SK-N-SH (cell line): ENCODE data around the gene SEMA3C. TPM values are rescaled to one million over a fixed set of nuclear protein-coding genes. Genes with fewer than 3 reads are reported as not detected.

Source experiments
- CTCF ChIA-PET: fragments of 300-600, 350-600 bp; formaldehyde crosslinking; extraction: SDS; loops from one replicate; lab custom pipeline; 2021; lab: Yijun Ruan, JAX
- POLR2A ChIA-PET: fragments of 350-600 bp; sonication (Branson Sonifier 250); formaldehyde crosslinking; extraction: SDS; loops from one replicate; lab custom pipeline; 2020; ENCODE audit warnings: antibody characterized with exemption, inconsistent platforms; lab: Yijun Ruan, JAX
- DNase-seq: peaks from one replicate; pipeline ENCODE4 v3.0.0; 2012
- H2AFZ ChIP-seq: fragments of 200-600 bp; sonication (generic); 2 replicates; pipeline ENCODE4 v1.8.1; 2016; ENCODE audit warnings: antibody characterized with exemption, mild to moderate bottlenecking, low read depth
- H3F3A ChIP-seq: fragments of 200-600 bp; sonication (generic); replicated peaks from 2 replicates; pipeline ENCODE3; 2016; ENCODE audit warnings: antibody characterized with exemption, mild to moderate bottlenecking; ENCODE audit not compliant: insufficient read depth
- H3K27ac ChIP-seq, 2 experiments: fragments of 200-500 bp in 1 of 2; fragments of 200-600 bp in 1 of 2; sonication (Bioruptor generic) in 1 of 2; sonication (generic), shearing (Covaris generic) in 1 of 2; 2 replicates each; pipeline versions ENCODE4 v1.5.1 to v1.6.1; 2014 to 2016; ENCODE audit warnings: low read depth in 2 of 2, inconsistent platforms in 1 of 2, low read length in 1 of 2, mild to moderate bottlenecking in 1 of 2, mixed read lengths in 1 of 2
- H3K27me3 ChIP-seq: fragments of 200-600 bp; sonication (generic), shearing (Covaris generic); 2 replicates; pipeline ENCODE4 v1.6.1; 2016; ENCODE audit warnings: mixed run types; ENCODE audit not compliant: insufficient read depth
- H3K36me3 ChIP-seq, 2 experiments: fragments of 200-500 bp in 1 of 2; fragments of 200-600 bp in 1 of 2; sonication (Bioruptor generic) in 1 of 2; sonication (generic) in 1 of 2; replicated peaks in 1 of 2; 2 replicates each; pipeline versions ENCODE3 to v1.5.1; 2014 to 2016; ENCODE audit warnings: low read length in 1 of 2, mild to moderate bottlenecking in 1 of 2; ENCODE audit not compliant: insufficient read depth in 2 of 2, control insufficient read depth in 1 of 2
- H3K4me1 ChIP-seq, 2 experiments: fragments of 200-500 bp in 1 of 2; fragments of 200-600 bp in 1 of 2; sonication (Bioruptor generic) in 1 of 2; sonication (generic), shearing (Covaris generic) in 1 of 2; 2 replicates each; pipeline versions ENCODE4 v1.5.1 to v1.6.1; 2014 to 2016; ENCODE audit warnings: low read depth in 1 of 2, low read length in 1 of 2, mixed run types in 1 of 2; ENCODE audit not compliant: insufficient read depth in 2 of 2, control insufficient read depth in 1 of 2
- H3K4me2 ChIP-seq: fragments of 200-600 bp; sonication (generic), shearing (Covaris generic); 2 replicates; pipeline ENCODE4 v1.6.1; 2017; ENCODE audit warnings: mixed run types
- H3K4me3 ChIP-seq, 2 experiments: fragments of 200-500 bp in 1 of 2; fragments of 200-600 bp in 1 of 2; sonication (Bioruptor generic) in 1 of 2; sonication (generic), shearing (Covaris generic) in 1 of 2; 2 replicates each; pipeline versions ENCODE4 v1.5.1 to v1.8.1; 2014 to 2016; ENCODE audit warnings: low read depth in 2 of 2, inconsistent platforms in 1 of 2, low read length in 1 of 2, mild to moderate bottlenecking in 1 of 2, mixed read lengths in 1 of 2, moderate library complexity in 1 of 2
- H3K79me2 ChIP-seq: fragments of 200-600 bp; sonication (generic); 2 replicates; pipeline ENCODE4 v1.8.1; 2017; ENCODE audit warnings: mild to moderate bottlenecking; ENCODE audit not compliant: insufficient read depth
- H3K9ac ChIP-seq: fragments of 200-600 bp; sonication (generic); 2 replicates; pipeline ENCODE4 v1.6.1; 2017; ENCODE audit warnings: mixed run types
- H3K9me2 ChIP-seq: fragments of 200-600 bp; sonication (generic); 2 replicates; pipeline ENCODE4 v1.6.1; 2017; ENCODE audit warnings: mixed run types
- H3K9me3 ChIP-seq: fragments of 200-600 bp; sonication (generic); 2 replicates; pipeline ENCODE4 v1.6.1; 2017; ENCODE audit warnings: mixed run types, mild to moderate bottlenecking, moderate library complexity
- H4K20me1 ChIP-seq: fragments of 200-600 bp; sonication (generic); 2 replicates; pipeline ENCODE4 v1.6.1; 2017; ENCODE audit warnings: mild to moderate bottlenecking, mixed run types; ENCODE audit not compliant: insufficient read depth
- CTCF ChIP-seq: fragments of 200-600 bp; sonication (generic); IDR thresholded peaks from 2 replicates; pipeline ENCODE4 v1.6.1; 2017; ENCODE audit warnings: antibody characterized with exemption, mild to moderate bottlenecking, moderate library complexity
- FOSL2 ChIP-seq: IDR thresholded peaks from 2 replicates; pipeline ENCODE4 v1.4.0; 2012; ENCODE audit warnings: low read depth, mild to moderate bottlenecking, moderate library complexity, borderline replicate concordance
- GABPA ChIP-seq: IDR thresholded peaks from 2 replicates; pipeline ENCODE4 v1.4.0; 2012; ENCODE audit warnings: low read depth, mild to moderate bottlenecking
- GATA2 ChIP-seq: sonication (generic); formaldehyde crosslinking; IDR thresholded peaks from 2 replicates; pipeline ENCODE4 v1.5.0; 2020; ENCODE audit warnings: mild to moderate bottlenecking, missing genetic modification reagents
- NRF1 ChIP-seq: IDR thresholded peaks from 2 replicates; pipeline ENCODE4 v1.6.1; 2012; ENCODE audit warnings: low read depth, mild to moderate bottlenecking, low read length
- POLR2AphosphoS5 ChIP-seq: IDR thresholded peaks from 2 replicates; pipeline ENCODE4 v1.6.1; 2012; ENCODE audit warnings: low read depth, low read length
- RXRA ChIP-seq: IDR thresholded peaks from 2 replicates; pipeline ENCODE4 v1.4.0; 2012; ENCODE audit warnings: low read depth, mild to moderate bottlenecking, borderline replicate concordance
- YY1 ChIP-seq: IDR thresholded peaks from 2 replicates; pipeline ENCODE4 v1.4.0; 2012; ENCODE audit warnings: low read depth, mild to moderate bottlenecking
- WGBS: methylation state at CpG from one replicate; pipeline ENCODE4 v1.1.6; 2017; ENCODE audit warnings: low lambda C conversion rate; 5-methylcytosine and 5-hydroxymethylcytosine counted together
- polyA plus RNA-seq, 3 experiments: library from polyadenylated mRNA; depleted of rRNA; stranded (reverse); fragments of >200 nt; gene quantifications; 2 replicates each; pipeline ENCODE4 v1.2.3, GENCODE V29; 2012

The SEMA3C gene
- polyA plus RNA-seq, 1 of the 3 experiments (the other 2 are of a cell fraction) = 51.1 TPM

- no peaks in the 10 kb centered on the region for H3K4me1 ChIP-seq
- DNase-seq = no peak
- H3K9me2 ChIP-seq = no peaks in the 10 kb centered on the region
- TF ChIP-seq POLR2AphosphoS5 = no peak
- no peak for TF ChIP-seq GABPA
- TF ChIP-seq FOSL2 = no peak
- TF ChIP-seq YY1 = no peak
- TF ChIP-seq GATA2 (CRISPR knock-in tag) = no peak
- TF ChIP-seq NRF1 = no peak
- no peak for TF ChIP-seq CTCF
- no peak overlapping the region for H3K9ac ChIP-seq
- no peaks in the 10 kb centered on the region for H3F3A ChIP-seq
- no peaks in the 10 kb centered on the region for H3K27me3 ChIP-seq
- no peak overlapping the region for H3K27ac ChIP-seq
- peaks cover 23 to 45% of the 10 kb centered on the region in 2 experiments for H3K36me3 ChIP-seq
- POLR2A ChIA-PET = no interaction called here
- H3K9me3 ChIP-seq = no peaks in the 10 kb centered on the region
- no peaks in the 10 kb centered on the region for H4K20me1 ChIP-seq
- CTCF ChIA-PET = interaction anchor here (0.6 to 1.0 kb wide), 3 partner anchors 11 to 54 kb away, joined by 3 to 4 read pairs (median 3); no protein-coding TSS in a partner anchor
- 94% methylated on average over 6 of the region's 6 CpGs for WGBS
- no peaks in the 10 kb centered on the region for H3K79me2 ChIP-seq
- H3K4me2 ChIP-seq = no peak overlapping the region
- no peak overlapping the region for H2AFZ ChIP-seq
- no peak overlapping the region for H3K4me3 ChIP-seq
These were observed 165.7 kb downstream of the SEMA3C start for GRCh38 chr7:80752954-80753690.

- CTCF ChIA-PET = interaction anchor here (1.0 kb wide), 1 partner anchor 16 kb away, joined by 3 read pairs; no protein-coding TSS in a partner anchor
- H3K27ac ChIP-seq = no peak overlapping the region
- POLR2A ChIA-PET = no interaction called here
- H3K9me3 ChIP-seq = no peaks in the 10 kb centered on the region
- no peak overlapping the region for H3K4me3 ChIP-seq
- H4K20me1 ChIP-seq = no peaks in the 10 kb centered on the region
- no peak for TF ChIP-seq YY1
- TF ChIP-seq RXRA = no peak
- no peak for DNase-seq
- H3K4me1 ChIP-seq = no peaks in the 10 kb centered on the region; a peak in 1 of 4 replicates
- WGBS = 91% methylated on average over 2 of the region's 2 CpGs
- H2AFZ ChIP-seq = no peak overlapping the region
- H3F3A ChIP-seq = peaks cover 4% of the 10 kb centered on the region
- H3K79me2 ChIP-seq = no peaks in the 10 kb centered on the region
- H3K27me3 ChIP-seq = no peaks in the 10 kb centered on the region
- H3K9ac ChIP-seq = no peak overlapping the region
- no peaks in the 10 kb centered on the region for H3K9me2 ChIP-seq
- peaks cover 34 to 59% of the 10 kb centered on the region in 2 experiments for H3K36me3 ChIP-seq
- no peak overlapping the region for H3K4me2 ChIP-seq
These were observed 169.6 kb downstream of the SEMA3C start for GRCh38 chr7:80749270-80749669.
